Erythroblast (primary cell): ENCODE data around the gene IL13.

Experiments
- GATA1 ChIP-seq: IDR thresholded peaks from 2 replicates; pipeline ENCODE4 v1.6.1; 2011; ENCODE audit warnings: low read depth, mild to moderate bottlenecking, control low read depth, low read length, moderate library complexity
- POLR2A ChIP-seq: IDR thresholded peaks from 2 replicates; pipeline ENCODE4 v1.6.1; 2011; ENCODE audit warnings: mild to moderate bottlenecking, low read length

DNA sequence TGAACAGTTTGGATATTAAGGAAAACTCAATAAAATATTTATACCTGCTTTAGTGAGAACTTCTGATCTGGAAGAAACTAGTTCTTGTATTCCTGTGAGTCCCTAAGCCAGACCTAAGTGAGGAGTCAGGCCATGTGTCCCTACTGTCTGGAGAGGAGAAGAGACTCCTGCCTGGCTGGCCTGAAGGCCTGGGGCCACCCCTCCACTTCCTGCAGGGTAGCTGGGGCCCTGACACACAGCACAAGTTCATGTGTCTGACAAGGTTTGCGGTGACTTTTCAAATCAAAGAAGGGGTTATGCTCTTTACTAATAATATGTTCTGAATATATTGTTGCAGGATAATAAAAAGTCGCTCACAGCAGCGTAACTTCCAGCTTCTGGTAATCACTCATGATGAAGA is 16.1 kb upstream of the IL13 start:
- no peak for TF ChIP-seq POLR2A
- no peak for TF ChIP-seq GATA1
